Measurements from ENCODE around the gene EIF4B. TPM values are rescaled to one million over a fixed set of nuclear protein-coding genes. Genes with fewer than 3 reads are reported as not detected.

EIF4B gene
- total RNA-seq, 1 experiment from 2014 or later: 713 TPM

- H3K4me2 ChIP-seq (ENCODE audit: insufficient read depth, insufficient read length, low read length): no peak overlapping the region
- Mint-ChIP-seq H3K27ac (no peak overlapping the region), H3K27me3 (ENCODE audit: low read depth) (peaks cover 83% of the 10 kb centered on the region), H3K9me3 (peaks cover 0 to 3% of the 10 kb centered on the region in 2 experiments; a peak in 1 of 5 replicates), H3K36me3 (ENCODE audit: insufficient read depth in 1 of 3, low read depth in 3 of 3) (no peaks in the 10 kb centered on the region), H3K4me1 (peaks cover 2 to 14% of the 10 kb centered on the region in 2 experiments; a peak in 3 of 4 replicates), H3K4me3 (no peak overlapping the region)
- no peaks in the 10 kb centered on the region for H3K23me2 ChIP-seq (ENCODE audit: insufficient read length, low read depth, low read length, poor library complexity, severe bottlenecking)
- no peak overlapping the region for H4K91ac ChIP-seq (ENCODE audit: insufficient read length, low read depth, low read length)
- H3K4ac ChIP-seq (ENCODE audit: low read depth, low read length): no peak overlapping the region
- no peak overlapping the region for H3K27ac ChIP-seq (ENCODE audit: insufficient read length, low read depth, low read length)
- no peak overlapping the region for H2BK15ac ChIP-seq (ENCODE audit: low read depth, low read length)
- no peaks in the 10 kb centered on the region for H3K79me1 ChIP-seq (ENCODE audit: insufficient read depth, low read depth, low read length, poor library complexity, severe bottlenecking)
- H3K27me3 ChIP-seq (ENCODE audit: insufficient read depth, low read length): no peaks in the 10 kb centered on the region
- no peak overlapping the region for H3K18ac ChIP-seq (ENCODE audit: insufficient read length, low read depth, low read length)
- H3K4me1 ChIP-seq (ENCODE audit: insufficient read depth, low read length): no peaks in the 10 kb centered on the region; the same call in 1 of the 2 replicates
- H4K5ac ChIP-seq (ENCODE audit: insufficient read length, low read depth, low read length): no peak overlapping the region
- DNase-seq: no peak
- no peak overlapping the region for H3K56ac ChIP-seq (ENCODE audit: insufficient read length, low read depth, low read length)
- no peak overlapping the region for H2BK120ac ChIP-seq (ENCODE audit: low read depth, low read length, poor library complexity, severe bottlenecking)
- H3K14ac ChIP-seq (ENCODE audit: insufficient read depth, low read length): no peak overlapping the region
- no peak overlapping the region for H2BK20ac ChIP-seq (ENCODE audit: low read depth, low read length, poor library complexity, severe bottlenecking)
- no peak overlapping the region for H3T11ph ChIP-seq (ENCODE audit: low read length)
- no peak overlapping the region for H4K8ac ChIP-seq (replicated peaks; ENCODE audit: insufficient read length, low read depth, low read length)
- H2AFZ ChIP-seq (ENCODE audit: low read length): no peak overlapping the region
- TF ChIP-seq CTCF (conservative IDR thresholded peaks at IDR 0.05): no peak
- no peaks in the 10 kb centered on the region for H4K20me1 ChIP-seq (ENCODE audit: control insufficient read depth, insufficient read depth, insufficient read length)
- no peak overlapping the region for H2BK5ac ChIP-seq (ENCODE audit: insufficient read length, low read length)
- H3K9ac ChIP-seq (ENCODE audit: extremely low read depth, insufficient read length, low read length): no peak overlapping the region
- H2AK5ac ChIP-seq (ENCODE audit: insufficient read length, low read length): no peak overlapping the region
- H3K23ac ChIP-seq (ENCODE audit: insufficient read length, low read depth, low read length): no peak overlapping the region
- H3K9me3 ChIP-seq (ENCODE audit: control insufficient read depth, low read depth, low read length): no peaks in the 10 kb centered on the region
- H2BK12ac ChIP-seq (ENCODE audit: insufficient read length, low read depth, low read length): no peak overlapping the region
- WGBS (ENCODE audit: extremely low coverage, insufficient read length, low lambda C conversion rate): no CpG with 5 or more reads among the region's 2 CpGs
- H3K79me2 ChIP-seq (ENCODE audit: insufficient read depth, low read length): no peaks in the 10 kb centered on the region
Measured at GRCh38 chr12:53090554-53090953, 84.3 kb downstream of the EIF4B start.
